Measurements from ENCODE around the gene RABL6.
"Not testable (repeated sequence)": the region's sequence is repeated elsewhere in the genome, so short reads cannot be mapped to it uniquely, and the experiment has no call there.

RABL6 gene

DNA sequence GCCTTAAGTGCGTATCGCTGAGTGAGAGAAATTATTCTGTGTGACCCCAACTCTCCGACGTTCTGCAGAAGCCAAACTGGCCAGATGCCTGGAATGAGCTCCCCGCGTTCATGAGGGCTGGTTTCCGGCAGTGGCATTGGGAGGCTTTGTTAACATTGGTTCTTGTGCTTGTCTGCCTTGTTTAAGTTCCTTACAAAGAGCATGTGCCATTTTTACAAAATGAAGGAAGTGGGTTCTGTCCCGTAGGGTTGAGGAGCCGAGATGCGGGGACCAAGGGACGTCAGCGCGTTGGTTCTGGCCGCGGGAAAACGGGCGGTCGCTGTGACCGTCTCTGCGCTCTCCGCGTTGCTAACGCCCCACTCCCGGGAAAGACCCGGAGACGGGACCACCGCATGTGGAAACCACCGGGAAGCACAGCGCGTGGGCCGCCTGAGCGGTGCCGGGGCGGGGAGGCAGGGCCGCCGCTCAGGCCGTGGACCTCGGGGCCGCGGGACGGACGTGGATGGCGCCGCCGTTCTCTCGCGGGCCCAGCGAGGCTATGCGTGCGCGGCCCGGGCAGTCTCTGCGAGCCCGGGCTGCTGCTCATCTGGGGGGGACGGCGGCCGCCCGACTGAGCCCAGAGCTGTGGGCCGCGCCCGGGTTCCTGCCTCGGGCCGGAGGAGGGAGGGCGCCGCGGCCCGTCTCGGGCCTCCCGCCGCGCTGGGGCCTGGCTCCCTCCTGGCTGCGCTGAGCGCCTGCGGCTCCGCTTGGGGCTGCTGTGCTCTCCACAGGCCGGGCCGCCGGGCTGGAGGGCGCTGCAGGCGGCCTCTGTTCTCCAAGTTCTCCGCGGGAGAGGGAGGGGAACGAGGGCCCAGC, 13.4 kb downstream of the RABL6 start:
- DNase-seq (ENCODE audit: low spot score) = peak; percentile 47

DNA sequence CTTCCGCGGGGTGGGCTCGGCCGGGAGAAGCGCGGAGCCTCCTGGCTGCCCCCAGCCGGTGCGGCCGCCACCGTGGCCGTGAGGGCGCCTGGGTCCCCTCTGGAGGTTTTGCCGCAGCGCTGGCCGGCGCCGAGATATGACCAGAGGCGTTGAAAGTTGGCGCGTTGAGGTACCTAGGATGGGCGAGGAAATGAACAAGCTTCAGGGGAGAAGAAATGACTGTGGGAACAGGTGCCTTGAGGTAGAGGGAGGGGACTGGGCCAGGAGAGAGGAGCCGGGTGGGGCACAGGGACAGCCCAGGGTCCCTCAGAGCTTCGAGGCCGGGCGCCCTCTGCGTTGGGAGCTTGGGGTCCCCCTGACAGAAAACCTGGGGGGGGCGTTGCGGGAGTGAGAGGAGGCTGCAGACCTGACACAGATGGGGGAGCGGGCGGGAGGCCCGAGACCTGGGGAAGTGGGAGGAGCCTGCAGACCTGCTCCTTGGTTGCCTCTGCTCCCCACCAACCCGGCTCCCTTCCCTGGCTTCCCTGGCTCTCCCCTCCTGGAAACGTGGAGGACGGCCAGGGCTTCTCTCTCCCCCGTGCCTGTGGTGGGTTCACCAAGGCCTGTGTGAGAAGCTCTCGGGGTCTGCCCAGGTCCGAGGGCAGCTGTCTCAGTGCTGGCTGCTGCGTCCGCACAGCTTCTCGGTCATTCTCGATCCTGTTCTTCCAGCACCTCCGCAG, 14.2 kb downstream of the RABL6 start:
- DNase-seq (ENCODE audit: low spot score) = peak; percentile 80

DNA sequence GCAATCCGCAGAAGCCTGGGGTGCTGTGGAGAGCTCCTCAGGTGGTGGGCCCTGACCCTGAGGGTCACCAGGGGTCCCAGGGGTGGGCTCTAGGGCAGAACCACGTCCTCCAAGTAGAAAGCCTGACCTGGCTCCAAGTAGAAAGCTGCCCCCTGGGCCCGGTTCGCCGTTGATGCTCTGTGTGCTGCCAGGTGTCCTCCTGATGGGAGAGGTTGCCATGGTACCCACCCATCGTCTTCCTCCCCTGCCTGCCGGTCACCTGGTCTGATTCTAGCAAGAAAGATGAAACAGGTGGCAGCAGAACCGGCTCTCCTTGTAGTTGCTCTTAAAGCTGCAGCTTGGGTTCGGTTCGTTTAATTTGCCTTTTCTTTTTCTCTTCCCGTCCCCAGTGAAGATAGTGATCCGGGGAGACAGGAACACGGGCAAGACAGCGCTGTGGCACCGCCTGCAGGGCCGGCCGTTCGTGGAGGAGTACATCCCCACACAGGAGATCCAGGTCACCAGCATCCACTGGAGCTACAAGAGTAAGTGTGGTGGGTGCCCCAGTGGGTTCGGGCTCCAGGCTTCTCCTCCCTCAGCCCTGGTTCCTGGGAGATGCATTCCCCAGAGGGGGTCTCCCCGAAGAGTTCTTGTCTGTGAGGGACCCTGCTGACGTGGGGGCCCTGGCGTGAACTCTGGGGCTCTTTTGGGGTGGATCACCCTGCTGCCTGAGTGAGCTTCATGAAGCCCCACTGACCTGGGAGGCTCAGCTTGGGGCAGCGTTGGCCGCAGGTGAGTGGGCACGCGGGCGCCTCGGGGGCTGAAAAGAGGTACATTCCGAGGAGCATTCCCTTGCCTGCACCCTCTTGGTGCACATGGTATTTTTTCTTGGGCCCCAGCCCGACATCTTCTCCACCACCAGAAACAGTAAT, 15.6 kb downstream of the RABL6 start:
- peak; percentile 83 for DNase-seq (ENCODE audit: low spot score)

DNA sequence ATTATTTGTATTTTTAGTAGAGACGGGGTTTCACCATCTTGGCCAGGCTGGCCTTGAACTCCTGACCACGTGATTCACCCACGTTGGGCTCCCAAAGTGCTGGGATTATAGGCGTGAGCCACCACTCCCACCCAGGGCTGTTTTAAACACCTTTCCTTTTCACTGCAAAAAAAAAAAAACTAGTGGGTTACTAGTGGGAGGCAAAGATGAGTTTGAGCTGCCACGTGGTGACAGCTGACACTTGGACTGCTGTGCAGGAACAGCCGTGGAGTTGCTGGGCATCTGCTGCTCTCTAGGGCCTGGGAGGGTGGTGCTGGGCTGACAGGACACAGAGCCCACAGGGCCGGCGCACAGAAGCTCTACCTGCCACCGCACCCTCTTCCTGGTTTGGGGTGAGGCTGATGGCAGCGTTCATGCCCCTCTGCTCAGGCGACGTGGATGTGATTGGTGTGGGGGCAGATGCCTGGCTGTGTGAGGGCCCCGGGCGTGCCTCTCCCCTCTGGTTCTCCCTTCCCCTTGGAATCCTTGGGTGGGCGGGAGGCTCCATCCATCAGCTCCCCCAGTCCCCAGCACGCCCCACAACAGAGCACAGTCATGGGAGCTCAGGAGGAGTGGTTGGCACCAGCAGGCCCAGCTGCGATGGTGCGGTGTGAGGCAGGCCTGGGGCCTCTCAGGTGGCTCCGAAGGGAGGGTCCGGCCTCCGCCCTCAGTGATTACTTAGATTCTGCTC, 16.9 kb downstream of the RABL6 start:
- no peak for DNase-seq (ENCODE audit: low spot score)

GRCh38 chr9:136825295-136826187, 17.8 kb downstream of the RABL6 start:
- DNase-seq (ENCODE audit: low spot score) = peak; percentile 49

DNA sequence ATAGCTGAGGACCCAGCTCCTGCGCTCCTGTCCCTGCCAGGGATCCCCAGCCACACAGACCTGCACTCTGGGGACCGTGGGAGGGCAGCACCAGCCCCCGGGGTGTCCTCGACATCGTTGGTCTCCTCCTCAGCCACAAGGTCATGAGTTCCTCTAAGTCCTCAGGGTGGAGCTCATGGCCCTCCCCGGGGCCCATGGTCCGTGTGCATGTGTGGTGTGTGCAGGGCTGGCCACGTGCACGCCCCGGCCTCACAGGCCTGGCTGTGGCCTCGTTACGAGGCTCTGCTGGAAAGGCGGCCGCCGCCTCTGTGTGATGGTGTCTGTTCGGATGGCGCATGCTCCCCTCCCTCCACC, 18.4 kb downstream of the RABL6 start:
- no peak for DNase-seq (ENCODE audit: low spot score)

- DNase-seq (ENCODE audit: low spot score) = peak; percentile 60
These were observed 19.2 kb downstream of the RABL6 start for GRCh38 chr9:136826703-136827582.

- no peak for DNase-seq (ENCODE audit: low spot score)
These were observed 20.2 kb downstream of the RABL6 start for GRCh38 chr9:136827794-136828473.

GRCh38 chr9:136828474-136829140, 20.9 kb downstream of the RABL6 start:
- no peak for DNase-seq (ENCODE audit: low spot score)

DNA sequence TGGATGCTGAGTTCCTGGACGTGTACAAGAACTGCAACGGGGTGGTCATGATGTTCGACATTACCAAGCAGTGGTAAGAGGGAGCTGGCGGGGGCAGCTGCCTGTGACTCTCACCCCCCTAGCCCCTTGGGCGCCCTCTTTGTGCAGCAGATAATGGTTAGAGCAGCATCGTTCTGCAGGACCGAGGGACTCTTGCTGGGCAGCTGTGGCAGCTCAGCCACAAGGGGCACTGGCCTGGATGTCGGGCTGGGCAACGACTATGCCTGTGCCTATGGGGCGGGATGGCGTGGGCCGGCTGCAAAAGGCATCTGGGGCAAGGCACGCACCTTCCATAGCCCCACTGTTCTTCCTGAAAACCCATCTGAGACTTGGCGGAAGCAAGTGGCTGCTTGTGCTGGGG, 21.7 kb downstream of the RABL6 start:
- DNase-seq (ENCODE audit: low spot score) = no peak

- DNase-seq (ENCODE audit: low spot score) = peak; percentile 60
These were observed 22.5 kb downstream of the RABL6 start for GRCh38 chr9:136829981-136830885.

GRCh38 chr9:136831002-136831719, 23.4 kb downstream of the RABL6 start:
- DNase-seq (ENCODE audit: low spot score) = no peak

DNA sequence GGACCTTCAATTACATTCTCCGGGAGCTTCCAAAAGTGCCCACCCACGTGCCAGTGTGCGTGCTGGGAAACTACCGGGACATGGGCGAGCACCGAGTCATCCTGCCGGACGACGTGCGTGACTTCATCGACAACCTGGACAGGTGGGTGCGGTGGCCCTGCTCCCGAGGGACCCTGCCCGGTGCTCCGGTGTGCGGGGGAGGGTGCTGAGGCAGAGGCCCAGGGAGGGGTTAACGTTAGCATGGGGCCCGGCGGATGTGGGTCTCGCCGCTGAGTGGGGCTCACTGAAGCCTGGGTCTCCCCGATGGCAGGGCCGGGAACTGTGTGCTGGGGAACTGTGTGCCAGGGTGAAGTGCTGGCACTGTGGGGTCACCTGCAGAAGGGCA, 24.0 kb downstream of the RABL6 start:
- no peak for DNase-seq (ENCODE audit: low spot score)

DNA sequence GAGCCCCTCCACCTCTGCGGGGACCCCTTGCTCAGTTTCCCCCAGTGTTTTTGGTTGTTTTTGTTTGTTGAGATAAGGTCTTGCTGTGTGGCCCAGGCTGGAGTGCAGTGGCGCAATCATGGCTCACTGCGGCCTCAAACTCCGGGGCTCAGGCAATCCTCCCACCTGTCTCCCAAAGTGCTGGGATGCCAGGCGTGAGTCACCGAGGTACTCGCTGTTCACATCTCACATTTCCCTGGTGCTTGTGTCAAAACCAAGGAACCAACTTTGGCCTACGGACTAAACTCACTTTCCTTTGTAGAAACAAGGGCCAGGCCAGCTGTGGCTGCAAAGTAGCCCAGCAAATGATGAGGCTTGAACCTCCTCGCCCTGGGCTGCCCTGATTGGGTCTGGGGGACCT, 24.8 kb downstream of the RABL6 start:
- no peak for DNase-seq (ENCODE audit: low spot score)

- DNase-seq (ENCODE audit: low spot score) = not testable (repeated sequence)
These were observed 25.8 kb downstream of the RABL6 start for GRCh38 chr9:136833381-136834048.

Measured in cerebellar cortex (tissue), 1 donor.